ENCODE results near the gene SSR2.
A peak's percentile ranks its signal among the peaks of the same experiment; 100 is the strongest.
"Not testable (repeated sequence)": the region's sequence is repeated elsewhere in the genome, so short reads cannot be mapped to it uniquely, and the experiment has no call there.

The SSR2 gene

GRCh38 chr1:155989242-155990004 lies 31.3 kb downstream of the SSR2 start:
- Histone ChIP-seq H3K4ac (ENCODE audit: low read length) (no peak overlapping the region), H2BK12ac (ENCODE audit: low read length) (peak overlapping the region; percentile 85), H3K4me3 (ENCODE audit: low read length in 2 of 2) (no peak overlapping the region), H3K18ac (ENCODE audit: low read length) (peak overlapping the region; percentile 76), H3K14ac (ENCODE audit: low read length) (no peak overlapping the region), H2AK5ac (ENCODE audit: low read depth, low read length) (peak overlapping the region; percentile 90), H2BK15ac (ENCODE audit: low read length) (peak overlapping the region; percentile 99), H3K9ac (ENCODE audit: low read depth, low read length, poor library complexity) (no peak overlapping the region), H3K36me3 (replicated peaks in 1 of 2; ENCODE audit: control insufficient read depth in 2 of 2, insufficient read depth in 2 of 2, low read length in 2 of 2) (no peaks in the 10 kb centered on the region), H2BK5ac (ENCODE audit: low read length) (no peak overlapping the region), H2AFZ (ENCODE audit: low read length) (peak overlapping the region; percentile 70), H3K79me1 (ENCODE audit: low read depth, low read length) (no peaks in the 10 kb centered on the region), H3K4me1 (ENCODE audit: control insufficient read depth in 2 of 2, insufficient read depth in 1 of 2, low read depth in 1 of 2, low read length in 2 of 2) (peaks cover 4 to 6% of the 10 kb centered on the region in 2 donors), H3K23ac (ENCODE audit: low read depth, low read length, poor library complexity) (peak overlapping the region; percentile 83), H3K4me2 (ENCODE audit: insufficient read depth, low read length, poor library complexity, severe bottlenecking) (no peak overlapping the region), H3K9me3 (replicated peaks in 1 of 2; ENCODE audit: control insufficient read depth in 2 of 2, insufficient read depth in 1 of 2, low read depth in 1 of 2, low read length in 2 of 2) (no peaks in the 10 kb centered on the region), H4K8ac (ENCODE audit: low read depth, low read length) (no peak overlapping the region), H3K27me3 (ENCODE audit: control insufficient read depth in 3 of 3, insufficient read depth in 3 of 3, low read depth in 1 of 3, low read length in 3 of 3) (no peaks in the 10 kb centered on the region), H3K27ac (replicated peaks; ENCODE audit: low read length) (no peak overlapping the region), H2BK120ac (ENCODE audit: low read depth, low read length) (no peak overlapping the region), H4K91ac (ENCODE audit: low read depth, low read length, poor library complexity) (no peak overlapping the region)
- no CpG with 5 or more reads among the region's 9 CpGs for WGBS, 2 donors (ENCODE audit: extremely low coverage in 2 of 2, insufficient read length in 2 of 2, insufficient replicate concordance in 1 of 2)
- no peak for DNase-seq (ENCODE audit: low spot score)

- H3K4me2 ChIP-seq (ENCODE audit: insufficient read depth, low read length, poor library complexity, severe bottlenecking); H3K36me3 ChIP-seq (replicated peaks in 1 of 2; ENCODE audit: control insufficient read depth in 2 of 2, insufficient read depth in 2 of 2, low read length in 2 of 2); H4K91ac ChIP-seq (ENCODE audit: low read depth, low read length, poor library complexity); H3K27me3 ChIP-seq (ENCODE audit: control insufficient read depth in 3 of 3, insufficient read depth in 3 of 3, low read depth in 1 of 3, low read length in 3 of 3); H3K79me1 ChIP-seq (ENCODE audit: low read depth, low read length); DNase-seq (ENCODE audit: low spot score); H2BK12ac ChIP-seq (ENCODE audit: low read length); H3K23ac ChIP-seq (ENCODE audit: low read depth, low read length, poor library complexity); H3K9ac ChIP-seq (ENCODE audit: low read depth, low read length, poor library complexity); H3K9me3 ChIP-seq (replicated peaks in 1 of 2; ENCODE audit: control insufficient read depth in 2 of 2, insufficient read depth in 1 of 2, low read depth in 1 of 2, low read length in 2 of 2); H2BK15ac ChIP-seq (ENCODE audit: low read length); H3K14ac ChIP-seq (ENCODE audit: low read length); H3K18ac ChIP-seq (ENCODE audit: low read length); H2BK120ac ChIP-seq (ENCODE audit: low read depth, low read length); H3K4me3 ChIP-seq (ENCODE audit: low read length in 2 of 2); H3K4ac ChIP-seq (ENCODE audit: low read length); H2AK5ac ChIP-seq (ENCODE audit: low read depth, low read length); H2AFZ ChIP-seq (ENCODE audit: low read length); H3K27ac ChIP-seq (replicated peaks; ENCODE audit: low read length); H2BK5ac ChIP-seq (ENCODE audit: low read length); H4K8ac ChIP-seq (ENCODE audit: low read depth, low read length): not testable (repeated sequence)
- H3K4me1 ChIP-seq (ENCODE audit: control insufficient read depth in 2 of 2, insufficient read depth in 1 of 2, low read depth in 1 of 2, low read length in 2 of 2): peaks cover 4 to 13% of the 10 kb centered on the region in 2 donors
- WGBS, 2 donors (ENCODE audit: extremely low coverage in 2 of 2, insufficient read length in 2 of 2, insufficient replicate concordance in 1 of 2): no CpG with 5 or more reads among the region's 11 CpGs
These were observed 35.7 kb downstream of the SSR2 start for GRCh38 chr1:155984903-155985645.

- Histone ChIP-seq H3K27me3 (ENCODE audit: control insufficient read depth in 3 of 3, insufficient read depth in 3 of 3, low read depth in 1 of 3, low read length in 3 of 3) (no peaks in the 10 kb centered on the region), H4K91ac (ENCODE audit: low read depth, low read length, poor library complexity) (no peak overlapping the region), H3K9ac (ENCODE audit: low read depth, low read length, poor library complexity) (no peak overlapping the region), H3K4me3 (ENCODE audit: low read length in 2 of 2) (no peak overlapping the region), H3K18ac (ENCODE audit: low read length) (no peak overlapping the region), H2BK120ac (ENCODE audit: low read depth, low read length) (no peak overlapping the region), H2BK15ac (ENCODE audit: low read length) (no peak overlapping the region), H2BK5ac (ENCODE audit: low read length) (no peak overlapping the region), H3K36me3 (replicated peaks in 1 of 2; ENCODE audit: control insufficient read depth in 2 of 2, insufficient read depth in 2 of 2, low read length in 2 of 2) (no peaks in the 10 kb centered on the region), H3K79me1 (ENCODE audit: low read depth, low read length) (no peaks in the 10 kb centered on the region), H3K4ac (ENCODE audit: low read length) (no peak overlapping the region), H3K23ac (ENCODE audit: low read depth, low read length, poor library complexity) (no peak overlapping the region), H3K9me3 (replicated peaks in 1 of 2; ENCODE audit: control insufficient read depth in 2 of 2, insufficient read depth in 1 of 2, low read depth in 1 of 2, low read length in 2 of 2) (no peaks in the 10 kb centered on the region), H2AFZ (ENCODE audit: low read length) (no peak overlapping the region), H3K4me2 (ENCODE audit: insufficient read depth, low read length, poor library complexity, severe bottlenecking) (no peak overlapping the region), H2AK5ac (ENCODE audit: low read depth, low read length) (no peak overlapping the region), H3K27ac (replicated peaks; ENCODE audit: low read length) (no peak overlapping the region), H3K4me1 (ENCODE audit: control insufficient read depth in 2 of 2, insufficient read depth in 1 of 2, low read depth in 1 of 2, low read length in 2 of 2) (peaks cover 7 to 18% of the 10 kb centered on the region in 2 donors), H3K14ac (ENCODE audit: low read length) (no peak overlapping the region), H4K8ac (ENCODE audit: low read depth, low read length) (no peak overlapping the region), H2BK12ac (ENCODE audit: low read length) (no peak overlapping the region)
- no CpG with 5 or more reads among the region's 7 CpGs for WGBS, 2 donors (ENCODE audit: extremely low coverage in 2 of 2, insufficient read length in 2 of 2, insufficient replicate concordance in 1 of 2)
- no peak for DNase-seq (ENCODE audit: low spot score)
These were observed 36.4 kb downstream of the SSR2 start for GRCh38 chr1:155984341-155984740.

All from neuronal stem cell (in vitro differentiated cells).